GM19395 (cell line): ENCODE measurements around the gene CAPN1.

Experiments used
- ATAC-seq: cut with Tn5 transposase; IDR thresholded peaks from one replicate; pipeline ENCODE4 v1.9.1; 2021; ENCODE audit warnings: mild to moderate bottlenecking, moderate library complexity; ENCODE audit not compliant: unreplicated experiment

The CAPN1 gene

DNA sequence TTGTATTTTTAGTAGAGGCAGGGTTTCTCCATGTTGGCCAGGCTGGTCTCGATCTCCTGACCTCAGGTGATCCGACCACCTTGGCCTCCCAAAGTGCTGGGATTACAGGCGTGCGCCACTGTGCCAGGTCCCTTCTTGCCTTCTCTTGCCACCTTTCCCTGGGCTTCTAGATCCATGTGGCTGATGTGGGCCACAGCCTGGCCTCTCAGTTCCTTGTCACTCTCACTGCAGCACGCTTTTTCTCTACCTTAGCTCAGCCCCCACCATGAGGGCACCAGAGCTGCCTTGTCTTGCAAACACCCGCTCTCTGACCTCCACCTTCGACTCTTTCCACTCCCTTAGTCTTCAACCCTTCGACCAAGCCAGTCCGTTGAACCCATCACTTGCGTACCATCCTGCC, 7.5 kb downstream of the CAPN1 start:
- no peak for ATAC-seq

DNA sequence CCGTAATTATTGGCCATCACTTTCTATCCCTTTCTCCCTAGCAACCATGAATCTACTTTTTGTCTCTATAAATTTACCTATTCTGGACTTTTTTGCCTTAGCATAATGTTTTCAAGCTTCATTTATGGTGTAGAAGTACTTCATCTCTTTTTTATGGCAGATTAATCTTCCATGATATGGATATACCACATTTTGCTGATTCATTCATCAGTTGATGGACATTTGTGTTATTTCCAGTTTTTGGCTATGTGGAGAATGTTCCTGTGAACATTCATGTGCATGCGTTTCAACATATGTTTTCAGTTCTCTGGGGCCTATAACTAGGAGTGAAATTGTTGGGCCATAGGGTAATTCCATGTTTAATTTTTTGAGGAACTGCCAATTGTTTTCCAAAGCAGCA, 12.8 kb downstream of the CAPN1 start:
- no peak for ATAC-seq

DNA sequence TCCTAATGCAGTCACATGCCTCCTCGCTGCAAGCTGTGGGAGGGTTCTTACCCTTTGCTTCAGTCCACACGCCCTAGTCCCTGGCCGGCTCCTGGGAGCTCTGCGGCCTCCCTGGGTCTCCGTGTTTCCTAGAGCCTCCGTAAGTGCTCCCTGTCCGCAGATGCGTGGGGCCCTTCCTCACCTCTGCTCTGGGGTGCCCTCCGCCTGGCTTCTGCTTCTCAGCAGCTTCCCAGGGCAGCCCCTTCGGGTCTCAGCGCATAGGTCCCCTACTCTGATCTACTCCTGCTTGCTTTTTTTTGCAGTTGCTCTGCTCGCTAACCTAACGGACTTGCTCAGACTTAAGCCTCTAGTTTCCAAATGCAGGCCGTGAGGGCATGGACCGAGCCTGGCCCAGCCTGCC, 22.4 kb downstream of the CAPN1 start:
- ATAC-seq, result no peak

DNA sequence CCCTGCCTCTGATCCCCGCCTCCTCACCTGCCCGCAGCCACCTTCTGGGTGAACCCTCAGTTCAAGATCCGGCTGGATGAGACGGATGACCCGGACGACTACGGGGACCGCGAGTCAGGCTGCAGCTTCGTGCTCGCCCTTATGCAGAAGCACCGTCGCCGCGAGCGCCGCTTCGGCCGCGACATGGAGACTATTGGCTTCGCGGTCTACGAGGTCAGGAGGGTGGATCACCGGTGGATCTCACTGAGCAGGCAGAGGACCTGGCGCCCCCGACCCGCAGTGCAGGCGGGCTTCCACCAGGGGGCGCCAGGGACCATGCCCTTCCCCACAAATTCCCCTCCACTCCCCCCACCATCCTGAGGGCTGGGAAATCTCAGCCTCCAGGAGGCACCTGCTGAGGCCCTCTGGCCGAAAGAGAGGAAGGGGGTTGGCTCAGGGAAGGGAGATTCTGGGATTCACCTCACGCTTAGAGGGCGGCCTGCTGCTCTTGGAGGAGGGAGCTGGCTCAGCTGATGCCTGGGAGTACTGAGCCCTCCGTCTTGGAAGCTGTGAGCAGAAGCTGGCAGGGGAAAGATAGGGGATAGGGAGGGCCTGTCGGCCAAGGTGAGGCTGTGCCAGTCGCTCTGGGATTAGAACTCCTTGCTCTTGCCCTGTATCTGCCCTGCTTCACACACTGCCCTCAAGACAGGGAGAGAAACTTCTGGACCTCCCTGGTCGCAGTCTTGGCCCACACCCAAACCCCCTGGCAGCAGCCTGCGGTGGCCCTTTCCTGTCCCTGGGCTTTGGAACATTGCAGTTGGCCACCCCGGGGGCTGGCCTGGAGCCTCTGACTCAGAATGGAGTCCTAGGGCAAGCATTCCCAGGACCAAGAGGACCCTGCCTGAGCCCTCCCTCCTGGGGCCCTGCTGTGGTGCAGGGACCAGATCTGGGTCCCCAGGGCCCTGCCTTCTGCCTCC, 23.2 kb downstream of the CAPN1 start:
- ATAC-seq, result no peak

DNA sequence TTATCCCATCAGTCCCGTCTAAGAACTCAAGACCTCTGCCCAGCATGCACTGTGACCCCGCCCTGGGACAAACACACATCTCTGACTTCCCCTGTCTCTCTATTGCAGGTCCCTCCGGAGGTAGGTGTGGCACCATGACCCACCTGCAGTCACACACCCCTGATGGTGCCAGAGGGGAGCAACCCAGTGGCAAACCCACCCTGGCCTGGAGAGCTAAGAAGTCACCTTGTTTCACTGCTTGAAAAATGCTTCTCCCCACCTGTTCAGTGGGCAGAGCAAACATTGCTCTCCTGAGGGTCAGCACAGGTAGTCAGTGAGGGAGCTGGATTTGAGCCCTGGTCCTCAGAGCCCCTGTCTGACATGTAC, 23.9 kb downstream of the CAPN1 start:
- ATAC-seq, result no peak

DNA sequence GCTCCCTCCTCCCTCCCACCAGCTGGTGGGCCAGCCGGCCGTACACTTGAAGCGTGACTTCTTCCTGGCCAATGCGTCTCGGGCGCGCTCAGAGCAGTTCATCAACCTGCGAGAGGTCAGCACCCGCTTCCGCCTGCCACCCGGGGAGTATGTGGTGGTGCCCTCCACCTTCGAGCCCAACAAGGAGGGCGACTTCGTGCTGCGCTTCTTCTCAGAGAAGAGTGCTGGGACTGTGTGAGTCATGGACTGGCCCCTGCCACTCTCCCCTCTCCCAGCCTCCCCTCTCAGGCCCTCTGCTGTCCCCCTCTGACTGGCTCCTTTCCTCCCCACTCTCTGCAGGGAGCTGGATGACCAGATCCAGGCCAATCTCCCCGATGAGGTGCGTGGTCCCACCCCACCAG, 24.7 kb downstream of the CAPN1 start:
- ATAC-seq, result no peak

DNA sequence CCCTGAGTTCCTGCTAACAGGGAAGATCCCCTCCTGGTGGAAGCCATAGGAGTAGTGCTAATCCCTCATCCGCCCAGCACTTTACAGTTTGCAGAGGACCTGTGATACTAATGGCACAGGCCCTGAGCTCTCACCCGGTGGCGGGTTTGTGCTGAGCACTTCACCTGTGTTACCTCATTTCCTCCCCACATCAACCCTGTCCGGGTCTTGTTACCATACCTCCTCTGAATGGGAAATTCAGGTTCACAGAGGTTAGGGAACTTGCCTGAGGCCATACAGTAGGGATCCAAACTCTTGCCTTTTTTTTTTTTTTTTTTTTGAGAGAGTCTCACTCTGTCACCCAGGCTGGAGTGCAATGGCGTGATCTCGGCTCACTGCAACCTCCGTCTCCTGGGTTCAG, 25.2 kb downstream of the CAPN1 start:
- ATAC-seq, result no peak

DNA sequence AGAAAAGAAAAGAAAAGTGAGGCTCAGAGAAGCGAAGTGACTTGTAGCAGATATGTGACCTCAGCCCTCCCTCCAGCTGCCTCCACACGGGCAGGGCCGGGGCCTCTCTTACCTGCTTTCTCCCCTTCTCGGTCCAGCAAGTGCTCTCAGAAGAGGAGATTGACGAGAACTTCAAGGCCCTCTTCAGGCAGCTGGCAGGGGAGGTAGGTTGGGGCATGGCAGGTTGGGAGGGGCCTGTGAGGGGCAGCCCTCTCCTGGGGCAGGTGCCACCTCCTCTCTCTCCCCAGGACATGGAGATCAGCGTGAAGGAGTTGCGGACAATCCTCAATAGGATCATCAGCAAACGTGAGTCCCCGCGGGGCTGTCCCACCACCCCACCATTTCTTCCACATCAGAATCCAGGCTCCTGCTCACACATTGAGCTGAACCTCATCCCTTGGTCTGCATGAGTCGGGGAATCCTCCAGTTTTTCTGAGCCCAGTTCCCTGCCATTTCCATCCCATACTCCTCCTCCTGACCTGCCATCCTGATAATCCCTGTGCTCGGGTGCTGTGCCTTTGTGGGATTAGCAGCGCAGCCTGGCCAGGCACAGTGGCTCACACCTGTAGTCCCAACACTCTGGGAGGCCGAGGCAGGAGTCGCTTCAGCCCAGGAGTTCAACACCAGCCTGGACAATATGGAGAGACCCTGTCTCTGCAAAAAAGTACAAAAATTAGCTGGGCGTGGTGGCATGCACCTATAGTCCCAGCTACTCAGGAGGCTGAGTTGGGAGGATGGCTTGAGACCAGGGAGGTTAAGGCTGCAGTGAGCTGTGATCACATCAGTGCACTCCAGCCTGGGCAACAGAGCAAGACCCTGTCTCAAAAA, 26.4 kb downstream of the CAPN1 start:
- ATAC-seq, result no peak

DNA sequence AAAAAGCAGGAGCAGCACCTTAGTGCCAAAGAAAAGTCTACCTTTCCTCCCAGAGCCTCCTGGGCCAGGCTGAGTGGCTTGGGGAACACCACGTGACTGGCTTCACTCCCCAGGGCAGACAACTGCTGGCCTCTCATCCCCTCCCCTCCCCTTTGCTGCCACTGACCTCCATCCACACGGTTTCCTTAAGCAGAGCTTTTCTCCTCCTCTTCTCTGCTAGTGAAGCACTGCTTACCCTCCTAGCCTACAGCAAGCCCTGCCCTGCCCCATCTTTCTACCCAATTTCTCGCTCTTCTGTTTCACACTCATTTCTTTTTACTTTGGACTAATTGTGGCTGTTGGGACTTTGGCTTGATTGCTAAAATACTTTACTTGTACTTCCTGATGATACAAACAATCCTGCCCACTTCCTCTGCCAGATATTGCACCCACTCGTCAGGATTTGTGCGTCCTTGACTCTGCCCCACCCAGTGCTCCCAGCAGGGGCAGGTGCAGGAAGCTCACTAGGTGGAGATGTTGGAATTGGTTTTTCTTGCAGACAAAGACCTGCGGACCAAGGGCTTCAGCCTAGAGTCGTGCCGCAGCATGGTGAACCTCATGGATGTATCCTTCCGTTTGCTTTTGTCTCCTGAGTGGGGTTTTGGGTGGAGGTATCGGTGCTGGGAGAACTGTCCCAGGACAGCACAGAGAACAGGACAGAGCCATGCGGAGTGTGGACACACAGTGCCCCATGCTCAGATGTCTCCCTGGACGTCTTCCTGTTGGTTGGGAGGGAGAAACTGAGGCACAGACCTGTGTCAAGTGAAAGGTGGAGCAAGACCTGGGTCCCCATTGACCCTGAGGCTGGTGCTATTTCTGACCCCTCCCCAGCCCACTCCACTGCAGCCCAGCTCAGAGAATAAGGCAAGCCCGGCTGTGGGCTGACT, 27.3 kb downstream of the CAPN1 start:
- no peak for ATAC-seq

DNA sequence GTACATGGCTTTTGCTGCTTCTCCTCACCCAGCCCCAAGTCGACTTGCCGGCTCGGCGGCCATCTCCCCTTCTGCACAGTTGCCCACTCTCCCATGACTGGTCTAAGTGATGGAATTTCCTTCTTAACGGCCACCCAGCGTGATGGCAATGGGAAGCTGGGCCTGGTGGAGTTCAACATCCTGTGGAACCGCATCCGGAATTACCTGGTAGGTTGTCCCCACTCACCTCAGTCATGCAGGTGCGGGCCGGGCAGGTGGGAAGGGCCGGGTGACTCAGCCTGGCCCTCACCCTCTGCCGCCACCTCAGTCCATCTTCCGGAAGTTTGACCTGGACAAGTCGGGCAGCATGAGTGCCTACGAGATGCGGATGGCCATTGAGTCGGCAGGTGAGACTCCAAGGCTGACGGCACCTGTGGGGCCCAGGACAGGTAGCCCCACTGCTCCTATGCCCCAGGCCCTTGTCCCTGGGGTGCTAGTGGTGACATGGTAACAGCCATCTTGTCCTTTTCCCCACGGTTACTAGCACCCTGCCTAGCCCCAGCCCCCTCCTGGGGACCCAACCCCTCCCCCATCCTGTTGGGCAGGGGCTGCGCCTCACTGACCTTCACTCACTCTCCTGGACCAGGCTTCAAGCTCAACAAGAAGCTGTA, 28.1 kb downstream of the CAPN1 start:
- no peak for ATAC-seq

DNA sequence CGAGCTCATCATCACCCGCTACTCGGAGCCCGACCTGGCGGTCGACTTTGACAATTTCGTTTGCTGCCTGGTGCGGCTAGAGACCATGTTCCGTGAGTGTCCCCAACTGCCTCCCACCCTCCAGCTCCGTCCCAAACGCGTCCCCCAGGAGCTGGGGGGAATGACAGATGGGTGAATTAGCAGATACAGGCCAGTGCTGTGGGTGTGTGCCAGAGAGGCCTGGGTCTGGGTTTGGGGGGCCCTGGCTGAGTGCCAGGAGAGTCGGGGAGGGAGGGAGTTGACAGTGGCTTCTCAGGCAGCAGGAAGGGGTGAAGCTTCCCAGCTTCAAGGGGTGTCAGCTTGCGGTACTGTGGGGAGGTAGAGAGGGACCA, 28.6 kb downstream of the CAPN1 start:
- no peak for ATAC-seq

DNA sequence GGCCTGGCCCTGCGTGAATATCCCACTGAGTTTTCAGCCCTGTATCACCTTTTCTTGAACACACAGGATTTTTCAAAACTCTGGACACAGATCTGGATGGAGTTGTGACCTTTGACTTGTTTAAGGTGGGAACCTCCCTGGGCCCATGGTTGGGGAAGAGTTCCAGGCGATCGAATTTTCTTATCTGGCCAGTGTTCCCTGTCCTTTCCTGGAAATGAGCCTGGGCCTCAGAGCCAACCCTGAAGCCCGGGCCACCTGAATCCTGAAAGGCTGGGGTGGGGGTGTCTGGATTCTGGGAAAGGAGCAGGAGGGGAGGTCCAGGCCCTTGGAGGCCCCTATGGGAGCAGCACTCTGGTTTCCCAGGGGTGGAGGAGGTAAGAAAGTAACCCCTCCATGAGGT, 29.0 kb downstream of the CAPN1 start:
- no peak for ATAC-seq

DNA sequence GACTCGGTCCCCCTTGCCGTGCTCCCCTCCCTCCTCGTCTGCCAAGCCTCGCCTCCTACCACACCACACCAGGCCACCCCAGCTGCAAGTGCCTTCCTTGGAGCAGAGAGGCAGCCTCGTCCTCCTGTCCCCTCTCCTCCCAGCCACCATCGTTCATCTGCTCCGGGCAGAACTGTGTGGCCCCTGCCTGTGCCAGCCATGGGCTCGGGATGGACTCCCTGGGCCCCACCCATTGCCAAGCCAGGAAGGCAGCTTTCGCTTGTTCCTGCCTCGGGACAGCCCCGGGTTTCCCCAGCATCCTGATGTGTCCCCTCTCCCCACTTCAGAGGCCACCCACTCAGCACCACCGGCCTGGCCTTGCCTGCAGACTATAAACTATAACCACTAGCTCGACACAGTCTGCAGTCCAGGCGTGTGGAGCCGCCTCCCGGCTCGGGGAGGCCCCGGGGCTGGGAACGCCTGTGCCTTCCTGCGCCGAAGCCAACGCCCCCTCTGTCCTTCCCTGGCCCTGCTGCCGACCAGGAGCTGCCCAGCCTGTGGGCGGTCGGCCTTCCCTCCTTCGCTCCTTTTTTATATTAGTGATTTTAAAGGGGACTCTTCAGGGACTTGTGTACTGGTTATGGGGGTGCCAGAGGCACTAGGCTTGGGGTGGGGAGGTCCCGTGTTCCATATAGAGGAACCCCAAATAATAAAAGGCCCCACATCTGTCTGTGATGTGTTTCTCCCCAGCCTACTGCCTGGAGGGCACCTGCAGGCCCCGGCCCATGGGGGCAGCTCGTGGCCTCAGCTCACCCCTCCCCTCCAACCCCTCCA, 29.8 kb downstream of the CAPN1 start:
- ATAC-seq, result no peak

DNA sequence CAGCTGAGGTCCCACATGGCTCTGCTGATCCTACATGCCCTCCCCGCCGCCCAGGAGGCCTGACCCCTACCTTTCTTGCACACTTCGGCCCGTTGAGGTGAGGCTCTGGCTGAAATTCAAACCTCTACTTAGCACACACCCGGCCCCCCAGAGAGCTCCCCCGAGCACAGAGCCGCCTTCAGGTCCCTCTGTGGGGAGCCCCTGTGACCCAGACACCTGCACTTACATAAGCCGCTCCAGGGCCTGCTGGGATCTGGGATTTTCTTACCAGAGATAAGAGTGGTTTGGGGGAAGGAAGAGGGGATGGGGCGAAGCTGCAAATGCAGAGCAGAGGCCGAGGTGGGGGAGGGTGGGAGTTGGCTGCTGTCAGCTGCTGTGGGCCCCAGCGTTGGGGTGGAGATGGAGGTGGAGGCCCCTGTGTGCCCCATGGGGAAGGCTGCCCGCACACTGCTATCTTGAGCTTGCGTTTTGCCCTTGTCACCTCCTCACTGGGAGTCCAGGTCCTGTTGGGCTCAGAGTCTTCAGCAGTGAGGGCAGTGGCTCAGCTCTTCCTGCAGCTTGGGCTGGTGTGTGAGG, 30.6 kb downstream of the CAPN1 start:
- ATAC-seq, result no peak

DNA sequence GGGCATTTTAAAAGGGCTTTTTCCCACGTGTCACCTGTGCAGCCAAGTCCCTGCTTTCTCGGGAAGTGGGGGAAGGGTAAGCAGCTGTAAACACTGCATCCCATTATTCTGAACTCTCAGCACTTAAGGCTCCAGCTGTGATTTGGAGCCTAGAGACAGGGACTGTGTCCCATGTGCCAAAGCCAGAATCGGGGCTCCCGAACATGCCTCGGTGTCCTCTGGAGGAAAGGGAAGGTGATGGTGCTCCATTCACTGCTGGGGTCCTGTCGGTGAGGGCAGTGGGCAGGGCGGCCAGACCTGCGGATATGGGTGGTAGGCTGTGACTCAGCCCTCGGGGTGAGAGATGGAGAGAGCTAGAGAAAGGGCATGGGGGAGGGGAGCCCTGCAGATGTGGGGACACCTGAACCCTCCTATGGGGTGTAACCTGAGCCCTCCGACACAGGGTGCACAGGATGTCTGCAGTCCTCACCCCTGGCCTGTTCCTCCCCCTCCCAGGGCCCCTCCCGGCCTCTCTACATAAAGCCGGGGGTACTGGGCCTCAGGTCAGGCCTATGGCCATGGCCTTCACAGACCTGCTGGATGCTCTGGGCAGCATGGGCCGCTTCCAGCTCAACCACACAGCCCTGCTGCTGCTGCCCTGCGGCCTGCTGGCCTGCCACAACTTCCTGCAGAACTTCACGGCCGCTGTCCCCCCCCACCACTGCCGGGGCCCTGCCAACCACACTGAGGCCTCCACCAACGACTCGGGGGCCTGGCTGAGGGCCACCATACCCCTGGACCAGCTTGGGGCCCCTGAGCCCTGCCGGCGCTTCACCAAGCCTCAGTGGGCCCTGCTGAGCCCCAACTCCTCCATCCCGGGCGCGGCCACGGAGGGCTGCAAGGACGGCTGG, 31.8 kb downstream of the CAPN1 start:
- no peak for ATAC-seq

DNA sequence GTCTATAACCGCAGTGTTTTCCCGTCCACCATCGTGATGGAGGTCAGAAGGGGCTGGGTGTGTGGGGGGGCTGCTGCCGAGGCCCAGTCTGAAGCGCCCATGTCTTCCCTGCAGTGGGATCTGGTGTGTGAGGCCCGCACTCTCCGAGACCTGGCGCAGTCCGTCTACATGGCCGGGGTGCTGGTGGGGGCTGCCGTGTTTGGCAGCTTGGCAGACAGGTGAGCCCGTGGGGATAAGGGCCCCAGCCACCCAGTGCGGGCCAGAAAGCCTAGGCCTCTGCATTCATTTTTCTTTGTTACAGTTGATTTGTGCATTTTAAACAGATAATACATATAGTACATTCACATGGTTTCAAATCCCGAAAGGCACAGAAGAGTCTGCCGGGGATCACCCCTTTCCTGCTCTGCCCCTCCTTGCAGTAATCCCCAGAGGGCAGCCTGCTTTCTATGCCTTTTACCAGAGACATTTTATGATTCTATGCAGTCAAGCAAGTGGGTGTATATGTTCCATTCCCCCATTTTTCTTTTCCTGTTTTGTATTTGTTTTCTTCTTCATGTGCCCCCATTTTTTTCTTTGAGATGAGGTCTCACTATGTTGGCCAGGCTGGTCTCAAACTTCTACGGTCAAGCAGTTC, 32.6 kb downstream of the CAPN1 start:
- no peak for ATAC-seq

DNA sequence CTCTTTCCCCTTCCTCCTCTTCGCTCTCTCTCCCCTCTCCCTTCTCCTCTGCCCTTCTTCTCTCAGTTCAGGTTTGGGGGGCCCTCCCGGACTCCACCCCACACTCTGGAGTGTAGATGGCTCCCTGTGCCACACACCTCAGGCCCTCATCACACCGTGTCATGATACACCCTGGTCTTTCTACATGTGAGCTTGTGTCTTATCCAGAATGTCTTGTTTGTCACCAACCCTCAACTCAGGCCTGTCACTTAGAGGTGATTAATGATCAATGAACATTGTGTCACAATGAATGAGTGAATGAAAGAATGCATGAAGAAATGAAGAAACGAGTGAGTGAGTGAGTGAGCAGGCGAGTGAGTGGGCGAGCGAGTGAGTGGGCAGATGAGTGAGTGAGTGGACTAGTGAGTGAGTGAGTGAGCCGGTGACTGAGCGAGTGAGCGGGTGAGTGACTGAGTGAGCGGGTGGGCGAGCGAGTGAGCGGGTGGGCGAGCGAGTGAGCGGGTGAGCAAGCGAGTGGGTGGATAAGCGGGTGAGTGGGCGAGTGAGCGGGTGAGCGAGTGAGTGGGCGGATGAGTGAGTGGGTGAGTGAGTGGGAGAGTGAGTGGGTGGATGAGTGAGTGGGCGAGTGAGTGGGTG, 33.8 kb downstream of the CAPN1 start:
- ATAC-seq, result no peak
